ENCODE data around the gene RNASEH2B. TPM values are rescaled to one million over a fixed set of nuclear protein-coding genes. Genes with fewer than 3 reads are reported as not detected.
A peak's percentile ranks its signal among the peaks of the same experiment; 100 is the strongest.

The RNASEH2B gene
- polyA plus RNA-seq, 4 donors: 51.3 to 66.9 (median 59.6) TPM

DNA sequence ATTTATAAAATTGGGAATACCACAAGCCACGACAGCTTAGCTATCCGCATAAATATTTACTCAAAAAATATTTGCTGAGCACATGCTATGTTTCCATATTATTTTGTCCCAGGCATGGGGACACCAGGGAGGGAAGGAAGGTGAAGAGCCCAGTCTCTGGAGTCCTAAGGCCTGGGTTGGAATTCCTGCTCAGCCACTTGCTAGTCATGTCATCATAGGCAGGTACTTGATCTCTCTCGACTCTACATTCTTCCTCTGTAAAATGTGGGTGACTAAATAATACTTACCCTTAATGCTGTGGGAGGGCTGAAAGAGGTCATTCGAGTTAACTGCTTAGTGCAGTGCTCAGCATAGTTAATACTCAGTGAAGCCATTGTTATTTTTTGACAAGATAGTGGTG is 4.3 kb upstream of the RNASEH2B start:
- no peak for DNase-seq (ENCODE audit: low read depth in 4 of 4, low spot score in 2 of 4)

DNA sequence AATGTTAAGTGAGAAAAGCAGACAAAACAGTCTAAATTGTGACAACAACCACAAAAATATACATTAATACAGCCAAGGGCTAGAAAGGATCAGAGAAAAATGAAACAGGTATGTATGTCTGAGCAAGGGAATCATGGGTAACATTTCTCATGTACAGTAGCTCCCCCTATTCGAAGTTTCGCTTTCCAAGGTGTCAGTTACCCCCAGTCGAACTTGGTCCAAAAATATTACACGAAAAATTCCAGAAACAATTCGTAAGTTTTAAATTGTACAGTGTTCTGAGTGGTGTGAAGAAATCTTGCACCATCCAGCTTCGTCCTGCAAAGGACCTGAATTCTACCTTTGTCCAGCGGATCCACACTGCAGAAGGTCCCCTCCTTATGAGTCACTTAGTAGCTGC is 1.8 kb upstream of the RNASEH2B start:
- DNase-seq (ENCODE audit: low read depth in 4 of 4, low spot score in 2 of 4): no peak

DNA sequence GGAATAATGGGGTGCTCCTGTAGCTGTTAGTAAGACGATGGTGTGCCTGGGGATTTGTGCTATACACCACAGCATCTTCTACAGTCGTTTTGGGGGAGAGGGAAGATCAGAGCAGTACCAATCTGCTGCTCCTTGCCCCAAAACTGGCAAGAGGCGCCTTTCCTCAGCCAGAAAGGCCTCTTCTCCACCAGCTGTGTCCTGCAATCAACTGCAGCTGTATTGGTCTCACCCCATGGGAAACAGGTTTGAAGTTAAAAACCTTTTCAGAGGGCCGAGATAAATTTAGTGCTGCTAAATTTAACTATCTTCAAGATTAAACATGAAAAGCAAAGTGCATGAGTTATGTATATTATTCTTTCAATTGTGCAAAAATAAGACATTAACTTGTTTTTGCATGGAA is 1.2 kb upstream of the RNASEH2B start:
- DNase-seq (ENCODE audit: low read depth in 4 of 4, low spot score in 2 of 4): no peak

DNA sequence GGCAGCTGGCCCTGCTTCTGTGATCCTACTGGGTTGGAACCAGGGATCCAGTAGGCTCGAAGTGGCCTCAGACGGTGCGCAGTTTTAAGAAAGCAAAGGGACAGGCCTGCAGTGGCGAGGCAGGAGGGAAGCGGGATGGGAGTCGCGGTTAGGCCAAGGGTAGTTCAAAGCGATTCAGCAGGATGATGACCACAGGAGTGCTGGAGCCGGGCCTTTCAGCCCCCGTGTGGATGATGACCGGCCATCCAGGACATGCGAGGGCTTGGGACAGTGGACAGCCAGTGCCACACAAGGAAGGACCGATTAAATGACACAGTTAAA is 854 bp downstream of the RNASEH2B start:
- DNase-seq (ENCODE audit: low read depth in 4 of 4, low spot score in 2 of 4): peak in 2 of 4 donors; percentile 59 to 65

DNA sequence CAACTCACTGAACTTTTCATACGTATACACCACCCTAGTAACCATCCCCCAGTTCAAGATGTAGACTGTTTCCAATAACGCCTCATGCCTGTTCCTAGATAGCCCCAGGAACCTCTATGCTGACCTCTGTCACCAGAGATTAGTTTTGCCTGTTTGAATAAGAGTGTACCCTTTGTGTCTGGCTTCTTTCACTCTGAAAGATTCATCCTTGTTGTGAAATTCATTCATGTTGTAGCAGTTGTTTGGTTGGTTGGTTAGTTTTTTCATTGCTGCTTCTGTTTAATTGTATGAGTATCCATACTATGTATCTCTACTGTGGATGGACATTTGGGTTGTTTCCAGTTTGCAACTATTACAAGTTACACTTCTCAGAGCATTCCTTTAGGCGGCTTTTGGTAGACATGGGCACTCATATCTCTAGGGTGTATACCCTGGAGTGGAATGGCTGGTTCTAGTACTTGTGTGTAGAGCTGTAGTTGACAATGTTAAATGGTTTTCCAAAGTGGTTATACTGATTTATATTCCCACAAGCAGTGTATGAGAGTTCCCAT is 1.6 kb downstream of the RNASEH2B start:
- no peak for DNase-seq (ENCODE audit: low read depth in 4 of 4, low spot score in 2 of 4)

DNA sequence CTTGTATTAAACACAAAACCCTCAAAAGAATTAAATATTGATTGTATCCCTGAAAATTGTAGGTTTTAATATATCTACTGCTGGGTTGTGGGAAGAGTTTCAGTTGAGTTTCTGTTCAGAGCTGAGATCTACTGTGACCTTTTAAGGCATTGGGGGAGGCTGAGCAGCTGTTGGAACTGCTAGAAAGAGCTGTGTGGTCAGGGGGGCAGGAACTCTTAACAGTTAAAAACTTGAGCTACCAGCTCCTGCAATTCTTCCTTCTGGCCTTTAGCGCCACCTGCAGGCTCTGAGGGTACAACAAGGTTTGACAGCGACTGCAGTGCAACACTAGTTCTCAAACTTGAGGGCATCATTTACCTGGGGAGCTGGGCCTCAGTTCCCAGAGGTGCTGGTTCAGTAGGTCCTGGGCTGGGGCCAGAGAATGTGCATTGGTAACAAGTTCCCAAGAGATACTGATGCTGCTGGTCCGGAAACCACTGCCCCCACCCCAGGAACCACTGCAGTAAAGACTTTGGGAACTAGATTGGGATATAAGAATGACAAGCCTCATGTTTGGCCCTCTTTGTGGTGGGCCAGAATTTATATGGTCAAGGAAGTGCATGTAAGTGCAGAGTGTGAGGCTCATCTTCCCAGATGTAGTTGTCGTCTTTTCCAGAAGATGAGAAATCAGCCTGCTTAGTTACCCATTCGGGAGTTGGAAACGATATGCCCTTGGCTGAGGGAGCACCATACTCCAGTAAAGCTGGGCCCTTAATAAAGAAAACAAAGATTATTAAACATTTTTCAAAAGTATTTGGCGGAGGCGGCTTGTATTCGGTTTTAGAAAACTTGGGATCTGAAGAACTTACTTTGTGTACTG is 2.6 kb downstream of the RNASEH2B start:
- peak in 3 of 4 donors; percentile 73 to 87 (median 74) for DNase-seq (ENCODE audit: low read depth in 4 of 4, low spot score in 2 of 4)

DNA sequence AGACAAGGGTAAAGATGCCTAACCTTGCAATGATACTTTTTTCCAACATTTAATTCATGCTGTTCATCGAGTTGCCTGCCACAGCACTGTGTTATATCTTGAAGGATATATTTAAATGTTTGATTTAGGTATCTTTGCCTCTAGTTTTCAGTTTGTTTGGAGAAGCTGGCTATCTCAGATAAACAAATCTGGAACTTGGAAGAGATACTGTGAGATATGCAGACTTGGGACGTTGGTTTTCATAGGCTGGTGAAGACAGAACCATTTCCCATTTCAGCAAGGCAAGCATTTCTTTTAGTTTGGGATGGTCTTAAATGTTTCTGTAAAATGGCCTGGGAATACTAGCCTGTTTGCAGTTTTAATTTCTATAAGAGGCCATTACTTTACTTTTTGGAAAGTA is 3.3 kb downstream of the RNASEH2B start:
- DNase-seq (ENCODE audit: low read depth in 4 of 4, low spot score in 2 of 4): no peak

DNA sequence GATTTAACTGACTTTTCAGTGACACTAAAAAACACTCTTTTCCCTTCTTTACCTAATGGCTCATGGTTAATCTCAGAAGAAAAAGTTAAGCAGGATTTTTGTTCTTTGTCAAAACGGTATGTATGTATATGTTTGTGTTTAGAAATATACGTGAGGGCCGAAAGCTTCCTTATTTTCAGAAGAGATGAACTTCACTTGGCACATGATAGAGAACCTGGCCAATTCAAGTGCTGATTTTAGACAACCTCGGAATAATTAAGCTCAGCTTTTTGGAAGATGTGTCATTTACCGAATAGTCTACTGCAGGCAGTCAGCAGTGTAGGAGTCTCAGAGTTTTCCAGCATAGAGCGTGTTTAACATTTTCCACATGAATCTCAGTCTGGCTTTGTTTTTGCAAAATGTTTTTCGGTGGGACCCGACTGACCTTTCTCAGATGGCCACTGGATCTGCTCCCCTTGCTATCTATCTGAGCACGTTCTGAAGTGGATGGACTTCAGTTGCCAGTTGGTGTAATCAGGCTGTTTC is 4.6 kb downstream of the RNASEH2B start:
- DNase-seq (ENCODE audit: low read depth in 4 of 4, low spot score in 2 of 4): no peak

DNA sequence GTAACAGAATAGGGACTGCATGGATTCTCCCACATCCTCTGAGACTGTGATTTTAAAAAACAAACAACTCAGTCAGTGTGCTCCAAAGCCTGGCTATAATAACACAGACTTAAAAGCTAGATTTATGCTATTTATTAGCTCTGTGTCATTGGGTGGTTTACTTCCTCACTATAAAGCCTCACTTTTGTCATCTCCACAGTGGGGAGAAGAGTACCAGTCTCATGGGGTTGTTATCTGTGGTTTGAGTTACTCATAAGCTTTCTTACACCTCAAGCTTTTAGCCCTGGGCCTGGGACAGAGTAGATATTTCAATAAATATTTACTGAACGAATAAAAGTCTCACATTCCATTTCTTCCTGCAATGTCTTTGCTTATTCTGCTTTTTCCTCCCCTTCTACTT is 5.3 kb downstream of the RNASEH2B start:
- DNase-seq (ENCODE audit: low read depth in 4 of 4, low spot score in 2 of 4): no peak

DNA sequence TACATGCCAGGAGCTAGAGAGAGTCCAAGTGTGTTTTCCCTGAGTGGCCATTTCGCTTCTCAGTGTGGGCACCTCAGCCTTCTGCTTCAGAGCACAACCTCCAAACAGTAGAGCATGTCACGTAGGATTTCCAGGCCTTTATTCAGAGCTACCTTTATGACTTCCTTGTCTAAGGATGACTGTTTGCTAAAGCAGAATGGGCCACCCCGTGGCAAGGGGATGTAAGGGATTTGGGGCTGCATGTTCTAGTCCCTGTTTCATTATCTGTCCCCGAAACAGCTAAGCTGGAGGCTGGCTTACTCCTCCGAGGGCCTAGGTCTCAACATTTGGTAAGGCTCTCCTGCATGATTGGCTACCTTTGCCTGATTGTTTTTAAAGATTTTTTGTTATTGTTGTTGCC is 6.0 kb downstream of the RNASEH2B start:
- DNase-seq (ENCODE audit: low read depth in 4 of 4, low spot score in 2 of 4): no peak

DNA sequence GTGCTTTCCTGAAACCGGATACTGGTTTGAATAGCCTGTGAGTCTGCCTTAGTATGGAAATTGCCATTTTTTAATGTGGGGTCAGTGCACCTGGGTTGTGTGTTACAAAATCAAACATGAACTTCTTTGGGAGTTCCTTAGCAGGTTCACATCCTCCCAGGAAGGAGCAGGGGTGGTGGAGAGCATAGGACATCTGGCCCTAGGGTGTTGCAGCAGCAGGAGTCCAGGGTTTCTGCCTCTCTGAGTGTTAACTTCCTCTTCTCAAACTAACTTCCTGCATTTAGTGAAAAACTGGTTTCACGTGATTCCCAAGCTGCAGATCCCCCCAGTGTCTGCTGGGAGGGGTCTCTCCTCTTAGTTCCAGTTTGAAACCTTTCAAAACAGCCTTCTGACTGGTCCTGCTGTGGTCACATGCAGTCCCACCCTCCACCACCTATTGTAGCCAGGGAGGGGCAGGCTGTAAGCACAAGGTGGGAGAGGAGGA is 7.2 kb downstream of the RNASEH2B start:
- no peak for DNase-seq (ENCODE audit: low read depth in 4 of 4, low spot score in 2 of 4)

DNA sequence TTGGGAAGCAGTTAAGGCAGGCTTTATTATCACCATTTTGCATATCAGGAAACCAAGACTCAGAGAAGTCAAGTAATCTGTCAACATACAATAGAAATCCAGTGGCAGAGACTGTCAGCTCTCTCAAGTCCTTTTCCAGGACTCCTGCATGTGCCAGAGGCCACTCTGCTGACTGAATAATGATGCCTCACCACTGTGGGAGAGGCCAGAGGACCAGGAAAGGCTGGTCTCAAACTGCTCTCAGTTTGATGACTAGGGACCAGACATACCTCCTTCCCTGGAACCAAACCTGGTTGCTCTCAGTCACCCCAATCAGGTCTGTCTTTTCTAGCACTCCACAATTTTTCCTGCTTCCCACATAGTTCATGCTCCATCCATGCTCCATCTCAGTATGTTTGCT is 8.0 kb downstream of the RNASEH2B start:
- no peak for DNase-seq (ENCODE audit: low read depth in 4 of 4, low spot score in 2 of 4)

DNA sequence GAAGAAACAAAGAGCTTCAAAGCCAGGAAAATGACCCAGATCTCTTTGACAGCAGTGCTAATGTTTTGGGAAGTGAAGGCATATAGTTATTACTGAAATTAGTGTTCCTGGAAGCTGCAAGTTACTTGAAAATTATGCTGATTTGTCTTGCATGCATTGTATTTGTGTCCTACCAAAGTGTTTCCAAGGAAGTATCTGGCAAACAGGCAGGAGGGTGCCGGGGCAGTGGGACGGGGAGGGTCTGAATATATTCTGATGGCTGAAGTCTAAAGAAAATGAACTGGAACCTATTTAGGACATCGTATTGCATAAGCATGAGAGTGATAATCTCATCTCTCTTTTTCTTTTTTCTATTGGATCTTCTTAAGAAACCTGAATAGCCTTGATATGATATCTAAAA is 9.0 kb downstream of the RNASEH2B start:
- no peak for DNase-seq (ENCODE audit: low read depth in 4 of 4, low spot score in 2 of 4)

DNA sequence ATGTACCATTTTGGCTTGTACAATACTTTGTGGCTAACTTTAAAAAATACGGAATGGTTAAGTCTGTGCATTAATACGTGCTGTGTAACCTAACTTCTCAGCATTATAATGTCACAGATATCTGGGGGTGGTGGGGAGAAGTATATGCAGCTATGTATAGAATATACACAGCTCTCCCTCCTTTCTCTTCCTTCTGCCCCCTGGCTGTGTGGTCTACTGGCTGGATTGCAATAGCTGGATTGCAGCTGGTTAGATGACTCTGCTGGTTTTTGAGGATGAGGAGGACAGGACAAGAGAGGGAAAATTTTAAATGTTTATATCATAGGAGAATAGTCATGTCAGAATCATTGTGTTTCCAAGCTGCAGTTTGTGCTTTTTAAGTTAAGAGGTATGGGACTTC is 9.7 kb downstream of the RNASEH2B start:
- DNase-seq (ENCODE audit: low read depth in 4 of 4, low spot score in 2 of 4): no peak

DNA sequence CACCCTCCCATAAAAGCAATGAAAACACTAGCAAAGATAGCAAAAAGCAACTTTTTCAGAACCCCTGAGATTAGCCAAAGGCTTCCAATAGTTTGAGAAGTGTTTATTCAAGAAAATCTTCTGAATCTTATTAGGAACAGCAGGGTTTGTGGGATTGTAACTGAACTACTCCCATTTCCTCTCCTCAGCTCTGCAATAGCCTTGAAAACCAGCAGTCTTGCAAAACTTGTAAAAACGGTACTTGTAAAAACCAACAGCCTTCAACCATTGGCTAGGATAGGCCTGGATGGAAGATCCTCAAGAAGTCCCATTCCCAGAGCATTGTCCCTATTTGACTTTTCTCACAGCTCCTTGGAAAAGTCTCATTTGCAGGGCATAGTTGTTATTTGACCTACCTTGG is 12.1 kb downstream of the RNASEH2B start:
- DNase-seq (ENCODE audit: low read depth in 4 of 4, low spot score in 2 of 4): no peak

DNA sequence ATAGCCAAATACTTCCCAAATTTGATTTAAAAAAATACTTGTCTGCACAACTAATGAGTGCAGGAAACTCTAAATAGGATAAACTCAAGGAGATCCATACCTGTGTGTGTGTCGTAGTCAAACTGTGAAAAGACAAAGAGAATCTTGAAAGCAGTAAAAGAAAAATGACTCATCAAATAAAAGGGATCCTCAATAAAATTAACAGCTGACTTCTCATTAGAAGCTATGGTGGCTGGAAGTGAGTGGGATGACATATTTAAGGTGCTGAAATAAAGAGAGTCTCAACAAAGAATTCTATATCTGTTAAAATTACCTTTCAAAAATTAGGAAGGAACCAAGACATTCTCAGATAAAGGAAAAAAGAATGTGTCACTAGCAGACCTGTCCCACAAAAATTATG is 13.7 kb downstream of the RNASEH2B start:
- DNase-seq (ENCODE audit: low read depth in 4 of 4, low spot score in 2 of 4): no peak

DNA sequence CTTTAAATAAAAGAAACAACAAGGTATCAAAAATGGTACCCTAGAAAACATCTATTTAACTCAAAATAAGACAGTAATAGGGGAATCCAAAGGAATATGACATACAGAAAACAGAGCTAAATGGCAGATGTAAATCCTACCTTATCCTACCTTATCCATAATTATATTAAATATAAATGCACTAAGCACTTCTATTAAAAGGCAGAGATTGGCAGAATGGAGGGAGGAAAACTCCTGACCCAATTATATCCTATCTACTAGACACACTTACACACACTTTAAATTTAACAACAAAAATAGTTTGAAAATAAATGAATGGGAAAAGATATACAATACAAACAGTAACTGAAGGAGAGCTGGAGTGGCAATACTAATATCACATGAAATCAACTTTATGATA is 14.4 kb downstream of the RNASEH2B start:
- no peak for DNase-seq (ENCODE audit: low read depth in 4 of 4, low spot score in 2 of 4)

DNA sequence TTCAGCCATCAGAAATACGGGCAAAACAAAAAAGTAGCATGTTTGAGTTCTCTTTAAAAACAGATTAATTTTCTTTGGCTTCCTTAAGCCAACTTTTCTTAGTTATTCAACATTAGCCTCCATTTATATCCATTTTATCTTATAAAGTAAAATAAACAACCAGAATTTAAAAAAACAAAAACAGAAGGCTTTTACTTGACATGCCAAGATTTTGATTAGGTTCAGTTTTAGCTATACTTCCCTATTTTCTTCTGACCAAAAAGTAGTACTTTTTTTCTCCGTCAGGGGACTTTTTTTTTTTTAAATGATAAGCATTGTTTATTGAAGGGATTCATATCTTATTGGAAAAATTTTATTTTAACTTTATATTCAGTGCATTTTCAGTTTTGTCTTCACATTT is 18.1 kb downstream of the RNASEH2B start:
- no peak for DNase-seq (ENCODE audit: low read depth in 4 of 4, low spot score in 2 of 4)

DNA sequence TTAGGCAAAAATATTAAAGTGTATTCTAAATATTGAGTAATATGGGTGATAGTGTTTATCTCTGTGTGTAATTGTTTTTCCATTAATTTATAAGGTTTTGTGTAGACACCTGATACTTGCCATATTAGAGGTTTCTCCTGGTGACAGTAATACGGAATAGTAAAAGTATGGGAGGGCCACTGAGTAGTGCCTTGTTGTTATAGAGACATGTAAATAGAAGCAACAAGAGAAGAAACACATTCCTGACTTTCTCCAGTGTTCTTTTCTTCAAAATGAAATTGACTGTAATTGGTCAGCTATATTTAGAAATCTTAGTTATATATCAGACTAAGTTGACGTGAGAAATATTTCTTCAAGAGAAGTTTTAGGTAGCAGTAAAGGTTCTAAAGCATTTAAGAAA is 18.5 kb downstream of the RNASEH2B start:
- DNase-seq (ENCODE audit: low read depth in 4 of 4, low spot score in 2 of 4): no peak

DNA sequence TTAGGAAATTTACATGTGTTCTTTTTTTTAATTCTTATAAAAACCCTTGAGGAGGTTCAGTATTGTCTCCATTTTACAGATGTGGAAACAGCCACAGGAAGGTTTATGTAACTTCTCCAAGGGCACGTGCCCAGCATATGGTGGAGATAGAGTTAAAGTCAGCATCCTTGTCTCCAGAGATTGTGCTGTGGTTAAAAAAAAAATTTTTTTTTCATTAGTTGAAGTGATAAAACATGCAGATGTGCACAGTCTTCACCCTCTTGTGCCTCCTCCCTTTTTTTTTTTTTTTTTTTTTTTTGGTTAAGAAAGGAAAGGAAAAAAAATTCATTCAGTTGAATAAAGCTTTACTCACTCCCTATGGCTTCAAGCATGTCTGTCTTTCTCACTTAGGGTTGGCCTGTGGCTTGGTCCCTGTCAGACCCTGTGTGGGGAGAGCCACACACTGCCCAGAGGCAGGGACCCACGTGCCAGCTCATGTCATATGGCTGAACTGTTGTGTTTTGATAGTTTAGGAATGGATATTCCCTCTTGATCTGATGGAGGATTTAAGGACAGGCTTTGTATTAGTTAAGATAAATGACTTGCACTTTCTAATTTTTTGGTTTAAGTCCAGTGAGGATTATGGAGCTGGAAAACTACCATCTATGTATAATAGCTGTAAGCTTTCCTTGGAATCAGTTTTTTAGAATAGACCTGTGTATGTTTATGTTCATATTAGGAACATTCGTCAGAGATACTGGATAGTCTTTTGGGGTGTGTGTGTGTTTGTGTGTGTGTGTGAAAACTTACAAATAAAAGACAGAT is 19.3 kb downstream of the RNASEH2B start:
- DNase-seq (ENCODE audit: low read depth in 4 of 4, low spot score in 2 of 4): no peak

DNA sequence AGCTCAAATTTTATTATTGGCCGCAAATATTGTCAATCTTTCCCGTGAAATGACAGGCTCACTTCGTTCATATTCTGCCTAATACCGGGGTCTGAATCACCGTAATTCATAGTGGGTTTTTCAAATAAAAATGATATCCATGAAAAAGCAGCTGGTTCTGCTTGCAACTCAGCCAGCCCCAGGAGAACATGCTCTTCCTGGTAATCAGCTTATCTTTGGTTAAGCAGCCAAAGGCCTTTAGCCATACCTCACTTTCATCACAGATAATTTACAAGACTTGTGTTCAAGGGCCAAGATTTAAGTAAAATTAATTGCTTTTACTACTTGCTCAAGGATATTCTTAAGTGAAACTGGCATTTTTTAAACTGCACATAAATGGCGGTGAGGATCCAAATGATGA is 22.5 kb downstream of the RNASEH2B start:
- no peak for DNase-seq (ENCODE audit: low read depth in 4 of 4, low spot score in 2 of 4)

All from left renal cortex interstitium (tissue), 4 donors.